Naive thymus-derived CD8-positive, alpha-beta T cell (primary cell): ENCODE results near the gene CMTM5. TPM values are rescaled to one million over a fixed set of nuclear protein-coding genes. Genes with fewer than 3 reads are reported as not detected.
A peak's percentile ranks its signal among the peaks of the same experiment; 100 is the strongest.

ENCODE experiments used
- ATAC-seq, 2 donors: fragments of 150-1000 bp; cut with Tn5 transposase in 1 of 2; sonication (Bioruptor Pico), chemical (Tn5 transposase) in 1 of 2; 1 replicate in 1 of 2; 2 replicates in 1 of 2; pipeline ENCODE4 v1.10.0; 2021; ENCODE audit warnings: mild to moderate bottlenecking in 2 of 2, moderate library complexity in 2 of 2
- POLR2A ChIA-PET: fragments of 350-600 bp; sonication (Branson Sonifier 250); formaldehyde crosslinking; loops from one replicate; lab custom pipeline; 2021; ENCODE audit warnings: antibody characterized with exemption; lab: Charles Lee
- DNase-seq, 10 donors: peaks; one replicate each; pipeline versions ENCODE4 v3.0.0 to v3.0.0-alpha.2; 2020 to 2022
- H3K27ac Mint-ChIP-seq, 10 donors: one replicate each; pipeline ENCODE4 v1.8.0; 2020 to 2022; ENCODE audit warnings: mild to moderate bottlenecking in 10 of 10, mixed read lengths in 10 of 10, moderate library complexity in 4 of 10, inconsistent platforms in 1 of 10
- H3K27me3 Mint-ChIP-seq, 5 donors: one replicate each; pipeline ENCODE4 v1.8.0; 2021 to 2022; ENCODE audit warnings: mixed read lengths in 5 of 5
- H3K36me3 Mint-ChIP-seq, 3 donors: one replicate each; pipeline ENCODE4 v1.8.0; 2020 to 2022; ENCODE audit warnings: mixed read lengths in 3 of 3, mild to moderate bottlenecking in 2 of 3, inconsistent platforms in 1 of 3
- H3K4me1 Mint-ChIP-seq, 4 donors: one replicate each; pipeline ENCODE4 v1.8.0; 2021 to 2022; ENCODE audit warnings: mixed read lengths in 4 of 4
- H3K4me3 Mint-ChIP-seq, 10 donors: one replicate each; pipeline ENCODE4 v1.8.0; 2020 to 2022; ENCODE audit warnings: mild to moderate bottlenecking in 10 of 10, mixed read lengths in 10 of 10, moderate library complexity in 6 of 10, inconsistent platforms in 1 of 10
- H3K9me3 Mint-ChIP-seq, 9 donors: one replicate each; pipeline ENCODE4 v1.8.0; 2020 to 2022; ENCODE audit warnings: mixed read lengths in 9 of 9, mild to moderate bottlenecking in 3 of 9, inconsistent platforms in 1 of 9, moderate library complexity in 1 of 9
- polyA plus RNA-seq, 3 donors: library from polyadenylated mRNA; unstranded; fragments of 300-500 nt; fragmentation: Illumina TruSeq; gene quantifications; one replicate each; pipeline ENCODE4 v1.2.3, GENCODE V29; 2021
- total RNA-seq, 8 experiments: library from RNA in 2 of 8; stranded (reverse) in 2 of 8; gene quantifications; one replicate each; pipeline ENCODE4 v1.2.3 and lab custom pipeline; 2021 to 2026

Gene CMTM5
- total and polyA plus RNA-seq, 5 experiments from 2014 or later: not detected

DNA sequence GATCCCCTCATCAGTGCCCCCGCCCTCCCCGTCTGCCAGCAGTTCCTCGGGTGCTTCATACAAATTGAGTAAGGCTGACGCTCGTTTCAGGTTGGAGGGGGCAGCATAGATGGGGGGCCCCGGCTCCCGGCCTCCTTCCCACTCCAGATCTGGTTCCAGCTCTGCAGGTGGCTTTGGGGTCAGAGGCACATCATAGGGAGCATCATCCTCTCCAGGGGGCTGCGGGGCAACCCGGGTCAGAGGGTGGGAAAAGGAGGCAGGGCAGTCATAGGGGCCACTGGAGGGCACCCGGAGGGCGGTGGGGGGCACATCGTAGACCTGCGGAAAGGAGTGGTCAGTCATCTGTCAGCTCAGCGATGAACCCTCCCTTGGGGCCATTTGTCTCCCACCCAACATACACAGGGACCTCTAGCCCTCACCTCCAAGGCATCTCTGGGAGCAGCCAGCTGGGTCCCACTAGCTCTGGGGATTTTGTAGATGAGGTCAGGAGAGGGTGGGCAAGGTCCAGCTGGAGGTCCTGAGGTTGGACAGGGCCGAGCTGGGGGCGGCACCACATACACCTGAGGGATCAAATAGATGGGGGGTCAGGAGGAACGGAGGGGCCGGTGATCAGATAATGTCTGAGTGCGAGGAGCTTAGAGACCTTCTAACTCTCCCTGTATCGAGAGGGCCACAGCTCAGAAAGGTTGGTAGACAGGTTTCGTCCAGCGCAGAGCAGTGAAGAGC, 17.0 kb upstream of the CMTM5 start:
- Mint-ChIP-seq H3K36me3 (no peaks in the 10 kb centered on the region), H3K27me3 (peaks cover 8 to 28% (median 14%) of the 10 kb centered on the region in 5 donors), H3K9me3 (no peaks in the 10 kb centered on the region), H3K4me3 (no peak overlapping the region), H3K4me1 (peaks cover 0 to 6% (median 2%) of the 10 kb centered on the region in 4 donors), H3K27ac (peak overlapping the region in 1 of 10 donors; percentile 24)
- no peak for ATAC-seq
- DNase-seq: no peak
- POLR2A ChIA-PET: interaction anchor here (1.6 kb wide), 1 partner anchor 38 kb away, joined by 5 read pairs; the partner anchor contains the start of gene PABPN1

DNA sequence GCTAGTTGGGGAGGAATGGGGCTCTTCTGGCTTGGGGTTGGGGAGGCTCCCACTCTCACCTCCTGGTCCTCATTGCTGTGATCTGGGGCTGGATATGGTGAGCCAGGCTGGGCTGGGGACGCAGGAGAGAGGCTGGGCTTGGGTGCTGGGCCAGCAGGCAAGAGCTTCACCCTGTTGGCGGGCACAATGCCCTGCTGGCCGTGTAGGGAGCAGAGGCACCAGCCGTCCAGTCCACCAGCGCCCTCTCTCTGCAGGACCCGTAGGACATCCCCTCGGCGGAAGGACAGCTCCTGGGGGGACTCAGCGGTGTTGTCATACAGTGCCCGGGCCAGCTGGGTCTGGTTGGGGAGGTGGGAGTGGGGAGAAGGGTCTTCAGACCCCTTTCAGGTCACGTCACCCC, 16.4 kb upstream of the CMTM5 start:
- Mint-ChIP-seq H3K4me3 (no peak overlapping the region), H3K27me3 (peaks cover 8 to 25% (median 15%) of the 10 kb centered on the region in 5 donors), H3K4me1 (peaks cover 0 to 7% (median 2%) of the 10 kb centered on the region in 4 donors), H3K36me3 (no peaks in the 10 kb centered on the region), H3K9me3 (no peaks in the 10 kb centered on the region), H3K27ac (no peak overlapping the region)
- no peak for DNase-seq
- ATAC-seq: no peak
- POLR2A ChIA-PET: interaction anchor here (1.6 kb wide), 1 partner anchor 39 kb away, joined by 5 read pairs; the partner anchor contains the start of gene PABPN1

DNA sequence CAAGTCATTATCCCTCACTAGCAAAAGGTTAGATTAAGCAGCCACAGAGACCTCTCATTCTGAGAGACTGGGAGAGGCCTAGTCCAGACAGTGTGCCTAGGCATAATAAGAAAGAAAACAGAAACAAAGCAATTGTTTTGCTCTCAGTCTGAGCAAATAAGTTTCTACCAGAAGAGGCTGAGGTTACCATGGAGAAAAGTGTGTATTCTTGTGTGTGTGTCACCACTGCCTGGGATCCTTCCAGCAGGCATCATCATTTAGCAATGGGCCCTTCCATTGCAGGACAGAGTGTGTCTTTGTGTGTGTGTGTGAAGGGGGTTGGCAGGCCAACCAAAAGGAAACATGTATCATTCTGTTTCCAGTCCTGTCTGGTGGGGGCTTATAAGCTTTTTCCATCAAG, 15.5 kb upstream of the CMTM5 start:
- DNase-seq (no peak), ATAC-seq (no peak)
- no peak overlapping the region for H3K4me3 Mint-ChIP-seq
- peaks cover 0 to 7% (median 2%) of the 10 kb centered on the region in 4 donors for H3K4me1 Mint-ChIP-seq
- H3K27ac Mint-ChIP-seq: peak overlapping the region in 2 of 10 donors; percentile 3 to 34
- no peaks in the 10 kb centered on the region for H3K36me3 Mint-ChIP-seq
- peaks cover 5 to 24% (median 14%) of the 10 kb centered on the region in 5 donors for H3K27me3 Mint-ChIP-seq
- POLR2A ChIA-PET: interaction anchor here (0.6 kb wide), 1 partner anchor 62 kb away, joined by 6 read pairs; no protein-coding TSS in a partner anchor
- H3K9me3 Mint-ChIP-seq: no peaks in the 10 kb centered on the region

DNA sequence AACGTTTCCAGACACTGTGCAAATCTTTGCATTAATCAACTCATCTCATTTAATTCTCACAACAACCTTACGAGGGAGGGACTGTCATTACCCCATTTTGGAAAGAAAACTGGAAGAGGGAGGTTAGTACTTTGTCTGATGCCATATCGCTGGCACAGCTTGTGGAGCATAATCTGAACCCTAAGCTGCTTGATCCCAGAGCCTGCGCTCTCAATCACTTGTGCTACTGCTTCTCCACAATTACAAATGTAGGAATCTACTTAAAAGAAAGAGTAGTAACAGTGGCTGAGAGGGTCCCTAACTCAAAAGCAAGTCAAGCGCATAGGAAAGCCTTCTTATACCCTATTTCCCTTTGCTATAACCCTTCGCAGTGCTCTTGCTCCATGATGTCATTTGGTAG, 15.1 kb upstream of the CMTM5 start:
- ATAC-seq (no peak), DNase-seq (no peak)
- no peak overlapping the region for H3K27ac Mint-ChIP-seq
- H3K36me3 Mint-ChIP-seq: no peaks in the 10 kb centered on the region
- H3K27me3 Mint-ChIP-seq: peaks cover 7 to 28% (median 18%) of the 10 kb centered on the region in 5 donors
- H3K4me3 Mint-ChIP-seq: no peak overlapping the region
- no peaks in the 10 kb centered on the region for H3K9me3 Mint-ChIP-seq
- POLR2A ChIA-PET: interaction anchor here (0.6 to 1.0 kb wide), 2 partner anchors 9 to 62 kb away, joined by 3 to 6 read pairs; partner anchors contain the start of gene SLC22A17
- peaks cover 0 to 8% (median 2%) of the 10 kb centered on the region in 4 donors for H3K4me1 Mint-ChIP-seq

GRCh38 chr14:23362200-23362599, 14.6 kb upstream of the CMTM5 start:
- peaks cover 12 to 32% (median 22%) of the 10 kb centered on the region in 5 donors for H3K27me3 Mint-ChIP-seq
- H3K9me3 Mint-ChIP-seq: no peaks in the 10 kb centered on the region
- no peaks in the 10 kb centered on the region for H3K36me3 Mint-ChIP-seq
- H3K4me3 Mint-ChIP-seq: no peak overlapping the region
- H3K27ac Mint-ChIP-seq: no peak overlapping the region
- POLR2A ChIA-PET: interaction anchor here (0.6 to 1.0 kb wide), 2 partner anchors 10 to 63 kb away, joined by 3 to 6 read pairs; partner anchors contain the start of gene SLC22A17
- DNase-seq: no peak
- H3K4me1 Mint-ChIP-seq: peaks cover 0 to 8% (median 2%) of the 10 kb centered on the region in 4 donors
- ATAC-seq: no peak

- Mint-ChIP-seq H3K9me3 (no peaks in the 10 kb centered on the region), H3K4me1 (peaks cover 0 to 8% (median 2%) of the 10 kb centered on the region in 4 donors), H3K4me3 (peak overlapping the region in 5 of 10 donors; percentile 29 to 63 (median 42)), H3K36me3 (no peaks in the 10 kb centered on the region), H3K27ac (no peak overlapping the region), H3K27me3 (peaks cover 14 to 43% (median 33%) of the 10 kb centered on the region in 5 donors)
- no peak for DNase-seq
- ATAC-seq: no peak
- POLR2A ChIA-PET: no interaction called here
Measured at GRCh38 chr14:23364164-23365035, 12.4 kb upstream of the CMTM5 start.

- H3K27ac Mint-ChIP-seq: no peak within 1 kb of the TSS
- H3K27me3 Mint-ChIP-seq: peaks cover 14 to 43% (median 33%) of the 10 kb centered on the region in 5 donors
- ATAC-seq (no peak), DNase-seq (no peak)
- H3K9me3 Mint-ChIP-seq: no peaks in the 10 kb centered on the region
- H3K4me1 Mint-ChIP-seq: peaks cover 0 to 8% (median 2%) of the 10 kb centered on the region in 4 donors
- POLR2A ChIA-PET: no interaction called here
- no peaks in the 10 kb centered on the region for H3K36me3 Mint-ChIP-seq
- H3K4me3 Mint-ChIP-seq: peak within 1 kb of the TSS in 5 of 10 donors; percentile 29 to 63 (median 42)
Measured at GRCh38 chr14:23365036-23365731, 11.7 kb upstream of the CMTM5 start, which contains the start of gene EFS. EFS (minus strand) TSS chr14:23365172; CDS start chr14:23365025, 147 bp downstream.

- no peak overlapping the region for H3K27ac Mint-ChIP-seq
- DNase-seq (no peak), ATAC-seq (no peak)
- peaks cover 14 to 42% (median 32%) of the 10 kb centered on the region in 5 donors for H3K27me3 Mint-ChIP-seq
- H3K9me3 Mint-ChIP-seq: no peaks in the 10 kb centered on the region
- H3K4me3 Mint-ChIP-seq: no peak overlapping the region
- peaks cover 0 to 8% (median 2%) of the 10 kb centered on the region in 4 donors for H3K4me1 Mint-ChIP-seq
- POLR2A ChIA-PET: no interaction called here
- no peaks in the 10 kb centered on the region for H3K36me3 Mint-ChIP-seq
Measured at GRCh38 chr14:23365732-23366425, 11.0 kb upstream of the CMTM5 start.

DNA sequence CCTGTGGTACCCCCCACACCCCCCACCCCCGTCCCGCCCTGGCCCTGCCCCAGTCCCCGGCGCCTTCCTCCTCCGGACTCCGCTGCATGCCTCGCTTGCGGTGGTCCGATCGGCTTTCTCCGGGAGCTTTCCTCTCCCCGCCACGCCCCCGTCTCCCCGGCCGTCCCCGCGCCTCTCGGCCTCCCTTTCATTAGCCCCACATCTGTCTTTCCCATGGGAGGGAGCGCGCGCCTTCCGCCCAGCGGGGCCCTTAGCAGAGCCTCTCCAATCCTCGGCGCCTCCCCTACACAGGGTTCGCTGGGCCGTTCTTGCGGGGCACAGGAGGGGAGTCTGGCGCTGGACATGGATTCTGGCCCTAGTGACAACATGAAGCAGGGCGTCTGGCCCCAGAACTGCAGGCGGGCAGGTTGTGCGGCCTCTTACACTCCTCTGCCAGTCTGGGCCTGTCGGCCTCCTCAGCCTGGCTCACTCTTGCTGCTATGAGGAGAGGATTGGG, 10.4 kb upstream of the CMTM5 start:
- peaks cover 0 to 8% (median 2%) of the 10 kb centered on the region in 4 donors for H3K4me1 Mint-ChIP-seq
- peak overlapping the region in 1 of 10 donors; percentile 39 for H3K4me3 Mint-ChIP-seq
- no peak overlapping the region for H3K27ac Mint-ChIP-seq
- no peak for ATAC-seq
- POLR2A ChIA-PET: no interaction called here
- no peak for DNase-seq
- H3K27me3 Mint-ChIP-seq: peaks cover 13 to 42% (median 29%) of the 10 kb centered on the region in 5 donors
- H3K36me3 Mint-ChIP-seq: no peaks in the 10 kb centered on the region
- H3K9me3 Mint-ChIP-seq: no peaks in the 10 kb centered on the region

- Mint-ChIP-seq H3K4me3 (no peak overlapping the region), H3K36me3 (no peaks in the 10 kb centered on the region), H3K27me3 (peaks cover 9 to 26% (median 19%) of the 10 kb centered on the region in 5 donors), H3K27ac (no peak overlapping the region), H3K4me1 (peaks cover 0 to 1% (median 0%) of the 10 kb centered on the region in 4 donors), H3K9me3 (no peaks in the 10 kb centered on the region)
- no peak for DNase-seq
- POLR2A ChIA-PET: no interaction called here
- ATAC-seq: no peak
Measured at GRCh38 chr14:23370221-23370620, 6.6 kb upstream of the CMTM5 start.

DNA sequence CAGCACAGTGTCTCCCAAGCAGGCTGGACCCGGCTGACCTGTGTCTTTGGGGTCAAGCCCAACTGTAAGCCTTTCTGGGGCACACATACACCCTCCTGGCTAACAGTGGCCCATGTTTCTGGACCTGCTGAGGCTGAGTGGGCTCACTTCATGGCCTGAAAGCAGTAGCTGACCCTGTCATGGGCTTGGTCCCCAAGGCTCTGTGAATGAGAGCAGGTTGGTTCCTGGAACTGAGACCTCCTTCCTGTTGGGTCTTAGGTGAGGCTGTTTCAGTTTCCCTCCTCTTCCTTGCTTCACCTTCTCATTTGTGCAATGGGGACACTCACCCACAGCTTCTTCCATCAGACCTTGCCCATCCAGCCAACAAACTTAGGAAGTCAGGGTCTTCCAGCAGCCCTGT, 5.0 kb upstream of the CMTM5 start:
- Mint-ChIP-seq H3K27ac (no peak overlapping the region), H3K4me1 (no peaks in the 10 kb centered on the region), H3K9me3 (no peaks in the 10 kb centered on the region), H3K27me3 (peaks cover 5 to 19% (median 16%) of the 10 kb centered on the region in 5 donors), H3K36me3 (no peaks in the 10 kb centered on the region), H3K4me3 (no peak overlapping the region)
- ATAC-seq: no peak
- POLR2A ChIA-PET: no interaction called here
- DNase-seq: no peak
